Amniotic epithelial cell (primary cell): ENCODE results near the gene GRK5.
A peak's percentile ranks its signal among the peaks of the same experiment; 100 is the strongest.

ENCODE experiments used
- DNase-seq: peaks from one replicate; pipeline ENCODE4 v3.0.0-alpha.2; 2010; ENCODE audit warnings: low read depth

The GRK5 gene

DNA sequence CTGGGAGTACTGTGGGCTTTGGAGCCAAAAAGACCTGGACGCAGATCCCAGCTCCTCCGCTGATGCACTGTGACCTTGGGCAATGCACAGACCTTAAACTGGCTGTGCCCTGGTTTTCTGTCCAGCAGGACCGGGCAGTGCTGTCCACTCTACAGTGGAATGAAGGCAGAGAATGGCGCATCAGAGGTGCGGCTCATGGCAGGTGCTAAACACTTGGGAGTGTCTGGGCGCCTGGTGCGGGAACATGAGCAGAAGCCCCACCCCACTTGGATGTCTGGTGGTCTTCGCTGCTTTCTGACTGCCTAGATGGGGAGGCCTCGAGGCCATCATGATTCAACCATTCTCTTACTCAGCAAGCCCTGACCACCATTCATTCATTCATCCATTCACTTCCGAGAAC is 153.7 kb downstream of the GRK5 start:
- no peak for DNase-seq

DNA sequence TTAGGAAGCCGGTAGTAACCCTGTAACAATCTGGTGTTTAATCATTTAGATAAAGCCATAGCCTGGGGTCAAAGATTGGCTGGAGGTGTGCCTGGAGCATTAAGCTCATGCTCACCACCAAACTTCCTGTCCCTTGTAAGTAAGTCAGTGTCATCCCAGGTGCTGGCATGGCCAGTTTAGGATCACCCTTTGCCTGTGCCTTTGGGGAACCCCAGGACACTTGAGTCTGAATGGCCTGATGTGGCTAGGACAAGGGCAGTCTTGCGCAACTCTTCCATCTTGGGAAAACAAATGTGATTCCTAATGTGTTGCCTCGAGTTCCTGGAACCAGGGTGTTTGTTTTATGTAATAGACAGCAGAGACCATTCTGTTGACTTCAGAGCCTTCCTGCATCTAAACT is 154.8 kb downstream of the GRK5 start:
- no peak for DNase-seq

- peak; percentile 30 for DNase-seq
Observed at GRCh38 chr10:119364645-119365600, 157.6 kb downstream of the GRK5 start.

- DNase-seq: no peak
Observed at GRCh38 chr10:119365773-119366599, 158.6 kb downstream of the GRK5 start.

DNA sequence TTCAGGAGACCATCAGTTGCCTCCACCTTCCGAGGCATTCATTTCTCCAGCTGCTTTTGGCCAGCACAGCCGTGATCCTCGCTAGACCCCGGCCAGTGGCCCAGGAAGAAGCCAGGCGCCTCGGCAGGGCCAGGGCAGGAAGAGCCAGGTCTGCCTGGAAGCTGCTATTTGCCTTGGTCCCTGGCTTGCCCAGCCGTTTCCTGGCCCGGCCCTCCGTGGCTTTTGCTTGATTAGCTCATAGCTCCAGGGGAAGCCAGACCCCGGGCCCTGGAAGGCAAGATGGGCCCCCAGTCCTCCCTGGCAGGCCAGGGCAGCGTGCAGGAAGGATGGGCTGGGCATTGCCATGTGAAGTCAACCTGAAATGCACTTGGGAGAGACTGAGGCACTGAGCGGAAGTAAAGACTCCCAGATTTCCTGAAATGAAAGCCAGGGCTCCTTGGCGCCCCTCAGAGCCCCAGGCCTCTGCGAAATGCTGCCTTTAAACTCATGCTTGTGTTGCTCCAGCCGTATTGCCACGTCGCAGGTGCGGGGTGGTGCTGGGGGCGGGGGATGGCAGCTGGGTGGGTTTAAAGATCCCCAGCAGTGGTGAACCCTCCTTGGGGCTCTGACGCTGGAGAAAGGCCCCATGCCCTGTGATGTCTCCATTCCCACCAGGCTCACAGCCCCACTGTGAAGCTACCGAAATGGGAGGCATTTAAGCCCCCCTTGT is 160.6 kb downstream of the GRK5 start:
- DNase-seq: no peak

DNA sequence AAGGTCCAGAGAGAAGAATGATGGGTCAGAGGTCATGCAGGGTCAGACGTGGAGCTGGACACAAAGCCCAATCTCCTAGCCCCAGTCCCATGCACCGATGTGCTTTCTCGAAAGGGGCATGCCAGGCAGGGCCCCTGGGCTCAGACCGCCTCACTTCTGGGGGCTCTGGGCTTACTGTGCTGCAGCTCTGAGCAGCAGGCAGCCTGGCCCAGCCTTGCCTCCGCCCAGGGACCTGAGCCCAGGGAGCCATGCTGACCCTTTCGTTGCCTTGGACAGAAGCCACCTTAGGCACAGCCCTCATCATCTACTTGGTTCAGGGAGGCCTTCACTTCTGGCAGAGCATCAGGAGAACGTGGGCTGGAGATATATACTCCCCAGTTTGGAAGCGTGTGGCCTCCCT is 161.2 kb downstream of the GRK5 start:
- no peak for DNase-seq

DNA sequence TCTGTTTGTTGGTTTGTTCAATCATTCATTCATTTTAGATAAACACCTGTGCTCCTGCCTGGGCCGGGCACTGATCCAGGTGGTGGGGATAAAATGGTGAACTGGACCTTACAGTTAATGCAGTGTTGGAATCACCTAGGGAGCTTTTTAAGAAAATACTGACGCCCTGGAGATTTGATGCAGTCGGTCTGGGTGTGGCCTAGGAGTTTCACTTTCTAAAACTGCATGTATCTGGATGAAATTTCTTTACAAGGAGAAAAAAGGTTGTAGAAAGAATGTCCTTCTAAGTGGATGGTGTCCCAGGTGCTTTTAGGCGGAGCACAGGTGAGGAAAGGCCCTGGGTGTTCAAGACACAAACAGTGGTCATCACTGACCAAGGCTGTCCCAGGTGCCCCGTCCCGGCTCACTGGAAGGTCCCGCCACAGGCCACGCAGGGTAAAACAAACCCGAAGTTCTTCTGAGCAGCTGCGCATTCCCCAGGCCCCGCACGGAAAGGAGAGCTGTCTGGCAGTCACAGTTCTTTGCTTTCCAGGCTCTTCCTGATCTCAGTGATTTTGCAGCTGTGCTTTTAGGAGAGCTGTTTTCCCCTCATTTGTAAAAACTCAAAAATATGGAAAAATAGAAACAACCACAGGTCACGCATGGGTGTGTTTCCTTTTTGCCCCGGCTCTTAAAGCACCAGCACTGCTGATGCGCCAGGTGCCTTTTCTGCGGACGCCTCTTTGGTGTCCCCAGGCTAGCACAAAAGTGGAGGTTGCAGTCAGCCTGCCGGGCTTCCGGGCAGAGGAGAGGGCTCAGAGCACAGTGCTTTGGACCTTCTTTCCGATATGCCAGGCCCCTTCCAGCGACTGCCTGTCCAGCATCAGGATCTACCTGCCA is 161.9 kb downstream of the GRK5 start:
- no peak for DNase-seq

GRCh38 chr10:119370111-119370741 is 162.9 kb downstream of the GRK5 start:
- no peak for DNase-seq

- no peak for DNase-seq
Observed at GRCh38 chr10:119370972-119371703, 163.8 kb downstream of the GRK5 start.

DNA sequence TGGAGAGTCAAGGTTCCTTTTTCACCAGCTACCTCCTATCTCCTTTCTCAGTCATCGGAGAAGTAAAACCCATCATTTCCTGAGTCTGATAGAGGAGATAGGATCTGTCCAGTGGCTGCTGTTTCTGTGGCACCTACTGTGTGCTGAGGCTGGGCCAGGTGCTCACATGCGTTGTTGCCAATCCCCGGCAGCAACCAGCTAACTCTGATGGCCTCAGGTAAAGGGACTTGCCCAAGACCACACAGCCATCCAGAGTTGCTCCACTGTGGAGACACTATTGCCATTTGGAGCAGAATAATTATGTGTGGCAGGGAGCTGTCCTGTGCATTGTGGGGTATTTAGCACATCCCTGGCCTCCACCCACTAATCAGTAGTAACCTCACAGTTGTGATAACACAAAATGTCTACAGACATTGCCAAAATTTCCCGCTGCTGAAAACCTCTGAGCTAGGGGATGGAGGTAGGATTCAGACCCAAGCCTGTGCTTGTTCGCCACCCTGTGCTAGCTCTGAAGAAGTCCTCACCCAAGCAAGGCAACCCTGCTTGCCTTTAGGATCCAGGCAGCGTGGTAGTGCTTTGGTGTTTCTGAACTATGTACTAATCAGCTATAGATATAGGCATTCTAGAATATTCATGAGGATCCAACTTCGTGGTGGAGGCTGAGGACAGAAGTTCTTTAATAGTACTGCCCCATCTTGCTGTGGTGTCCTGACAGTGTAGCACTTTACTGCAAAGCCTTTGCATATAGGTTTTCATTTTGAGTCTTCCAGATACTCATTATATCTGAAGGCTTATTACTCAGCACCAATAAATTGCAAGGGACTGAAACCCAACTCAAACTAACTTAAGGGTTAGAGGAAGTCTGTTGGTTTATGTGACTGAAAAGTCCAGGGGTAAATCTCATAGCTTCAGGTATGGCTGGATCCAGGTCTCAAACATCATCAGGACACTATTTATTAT is 164.6 kb downstream of the GRK5 start:
- DNase-seq: no peak

- DNase-seq: no peak
Observed at GRCh38 chr10:119373294-119374102, 166.1 kb downstream of the GRK5 start.

- DNase-seq: no peak
Observed at GRCh38 chr10:119374236-119374635, 166.9 kb downstream of the GRK5 start.

- DNase-seq: peak; percentile 57
Observed at GRCh38 chr10:119375574-119376272, 168.4 kb downstream of the GRK5 start.

DNA sequence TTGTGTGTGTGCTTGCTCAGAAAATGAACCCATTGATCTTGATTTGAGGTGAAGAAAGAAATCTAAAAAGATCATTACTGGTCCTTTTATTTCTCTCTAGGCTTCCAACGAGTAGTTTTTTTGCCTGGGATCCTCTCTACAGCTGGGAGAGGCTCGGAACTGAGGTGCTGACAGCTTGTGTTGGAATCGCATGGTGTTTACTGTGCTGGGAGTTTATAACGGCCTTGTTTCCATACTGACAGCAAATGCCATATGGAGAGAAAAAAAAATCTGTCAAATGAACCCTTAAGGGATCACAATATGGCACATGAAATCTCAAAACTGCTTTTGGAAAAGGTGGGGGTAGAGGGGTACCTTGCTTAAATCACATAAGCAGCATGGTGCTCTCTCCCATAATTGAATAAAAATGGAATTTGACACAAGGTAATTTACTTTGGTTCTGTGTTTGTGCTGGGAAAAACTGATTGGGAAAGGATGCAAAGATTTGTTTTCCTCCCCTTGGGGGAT is 170.1 kb downstream of the GRK5 start:
- no peak for DNase-seq

DNA sequence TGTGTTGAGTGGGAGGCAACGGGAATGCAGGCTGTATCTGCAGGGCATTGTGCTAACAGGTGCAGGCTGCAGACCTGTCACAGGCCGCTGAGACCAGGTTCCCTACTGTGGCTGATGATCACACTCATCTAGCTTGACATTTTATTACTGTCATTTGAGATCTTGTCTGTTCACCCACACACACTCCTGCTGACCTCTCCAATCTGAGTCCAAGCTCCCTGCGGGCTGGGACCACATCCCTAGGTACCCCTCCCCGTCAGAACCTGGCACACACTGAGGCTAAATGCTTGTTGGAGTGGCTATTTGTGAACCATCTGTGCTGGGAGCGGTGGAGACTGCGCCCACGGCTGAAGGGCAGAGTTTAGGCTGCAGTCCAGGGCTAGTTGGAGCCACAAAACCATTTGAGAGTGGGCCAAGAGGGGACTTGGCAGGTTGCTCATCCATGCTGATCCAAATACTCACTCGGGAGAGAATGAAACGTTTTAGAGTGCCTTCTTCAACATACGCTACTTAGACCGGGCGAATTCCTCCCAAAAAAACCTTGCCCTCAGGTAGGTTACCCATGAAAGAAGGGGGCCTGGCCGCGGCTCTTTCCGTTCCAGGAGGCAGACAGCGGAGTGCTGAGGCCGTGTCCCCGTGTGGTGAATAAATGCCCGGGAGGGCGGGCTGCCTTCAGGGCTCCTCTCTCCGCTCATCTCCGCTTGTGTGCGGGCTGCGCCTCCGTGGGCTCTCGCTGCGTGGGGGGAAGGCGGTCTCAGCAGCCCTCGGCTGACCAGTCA is 170.8 kb downstream of the GRK5 start:
- no peak for DNase-seq

GRCh38 chr10:119378737-119379067 is 171.3 kb downstream of the GRK5 start:
- DNase-seq: no peak
